Measurements from ENCODE around the gene DOCK1.
"Not testable (repeated sequence)": the region's sequence is repeated elsewhere in the genome, so short reads cannot be mapped to it uniquely, and the experiment has no call there.

DOCK1 gene

DNA sequence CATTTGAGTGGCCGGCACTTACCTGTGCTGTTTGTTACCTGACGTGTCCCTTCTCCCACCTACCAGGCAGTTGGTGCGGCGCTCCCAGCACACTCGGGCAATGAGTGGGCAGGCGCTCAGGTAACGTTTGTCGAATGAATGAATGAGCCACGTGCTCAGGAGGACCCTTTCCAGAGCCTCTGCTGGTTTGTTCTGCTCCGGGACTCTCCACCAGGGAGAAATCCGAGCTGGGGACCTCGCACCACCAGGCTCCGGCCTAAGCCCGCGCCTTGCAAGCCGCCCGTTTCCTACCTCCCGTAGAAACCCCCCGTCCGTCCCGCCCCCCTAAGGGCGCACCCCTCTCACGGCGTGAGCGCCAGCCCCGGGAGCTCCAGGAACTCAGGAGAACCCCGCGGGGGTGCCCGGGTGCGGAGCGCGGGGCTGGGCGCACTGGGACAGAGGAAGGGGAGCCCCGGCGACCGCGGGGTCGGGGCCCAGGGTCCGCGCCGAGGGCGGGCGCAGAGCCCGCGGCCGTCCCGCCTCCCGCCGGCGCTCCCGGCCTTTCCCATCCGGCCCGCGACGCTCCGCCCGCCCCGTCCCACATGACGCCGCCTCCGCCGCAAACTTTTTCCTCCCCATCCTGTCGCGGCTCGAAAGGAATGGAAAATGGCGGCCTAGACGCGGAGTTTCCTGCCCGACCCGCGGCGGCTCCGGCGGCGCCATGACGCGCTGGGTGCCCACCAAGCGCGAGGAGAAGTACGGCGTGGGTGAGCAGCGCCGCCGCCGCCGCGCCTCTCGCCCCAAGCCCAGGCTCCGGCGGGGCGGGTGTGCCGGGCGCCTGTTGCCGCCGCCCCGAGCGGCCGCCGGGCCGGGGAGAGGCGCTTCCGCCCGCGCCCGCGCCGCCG lies at the start of gene DOCK1:
DOCK1 (plus strand) TSS at position 611 of the 884 bp plus-strand sequence; CDS start at position 701, 90 bp downstream.
- FAIRE-seq = no peak
- DNase-seq (ENCODE audit: insufficient read length, low spot score) = peak; percentile 74
- TF ChIP-seq POLR2A (IDR thresholded peaks at IDR 0.05; ENCODE audit: low read depth, low read length) = peak; percentile 54; the same call in 1 of the 2 replicates

DNA sequence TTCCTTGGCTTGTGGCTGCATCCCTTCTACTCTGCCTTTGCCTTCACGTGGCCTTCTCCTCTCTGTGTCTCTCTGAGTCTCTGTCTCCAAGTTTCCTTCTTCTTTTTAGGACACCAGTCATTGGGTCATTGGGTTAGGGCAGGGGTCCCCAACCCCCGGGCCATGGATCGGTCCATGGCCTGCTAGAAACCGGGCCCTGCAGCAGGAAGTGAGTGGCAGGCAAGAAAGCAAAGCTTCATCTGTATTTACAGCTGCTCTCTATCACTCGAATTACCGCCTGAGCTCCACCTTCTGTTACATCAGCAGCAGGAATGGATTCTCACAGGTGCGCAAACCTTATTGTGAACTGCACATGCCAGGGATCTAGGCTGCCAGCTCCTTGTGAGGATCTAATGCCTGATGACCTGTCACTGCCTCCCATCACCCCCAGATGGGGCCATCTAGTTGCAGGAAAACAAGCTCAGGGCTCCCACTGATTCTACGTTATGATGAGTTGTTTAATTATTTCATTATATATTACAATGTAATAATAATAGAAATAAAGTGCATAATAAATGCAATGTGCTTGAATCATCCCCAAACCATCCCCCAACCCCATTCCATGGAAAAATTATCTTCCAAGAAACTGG lies 47.9 kb upstream of the DOCK1 start:
- FAIRE-seq = no peak
- TF ChIP-seq POLR2A (IDR thresholded peaks at IDR 0.05; ENCODE audit: low read depth, low read length) = no peak
- no peak for DNase-seq (ENCODE audit: insufficient read length, low spot score)

DNA sequence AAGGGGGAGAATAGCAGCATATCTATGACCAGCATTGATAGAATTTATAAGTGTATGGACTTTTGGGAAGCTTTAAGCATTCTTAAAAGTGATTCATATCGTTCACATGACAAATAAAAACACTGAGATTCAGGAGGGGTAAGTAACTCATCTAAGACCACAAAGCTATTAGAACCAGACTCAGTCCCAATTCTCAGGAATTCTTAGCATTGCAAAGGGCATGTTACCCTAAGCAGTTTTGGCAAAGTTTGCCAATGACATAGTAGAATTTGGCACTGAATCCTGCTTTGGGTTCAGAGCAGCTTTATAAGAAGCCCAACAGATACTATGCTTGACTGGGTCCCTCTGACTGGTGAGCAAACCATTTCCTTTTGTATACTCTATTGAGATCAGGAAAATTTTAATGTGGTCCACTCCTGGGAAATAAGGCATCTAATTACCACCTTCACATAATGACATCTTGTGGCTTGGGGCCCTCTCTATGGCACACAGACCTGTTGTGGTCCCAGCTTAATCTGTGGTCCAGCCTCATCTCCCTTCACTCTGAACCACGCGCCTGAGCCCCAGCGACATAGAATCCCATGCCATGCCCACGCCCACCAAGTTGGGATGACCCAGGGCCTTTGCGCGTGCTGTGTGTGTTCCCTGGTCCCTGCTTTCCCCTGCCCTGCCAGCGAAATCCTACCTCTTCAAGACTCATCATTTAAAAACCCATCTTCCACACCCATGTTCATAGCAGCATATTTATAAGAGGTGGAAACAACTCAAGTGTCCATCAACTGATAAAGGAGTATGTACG lies 37.5 kb upstream of the DOCK1 start:
- DNase-seq (ENCODE audit: insufficient read length, low spot score) (peak; percentile 17), FAIRE-seq (peak; percentile 6)
- no peak for TF ChIP-seq POLR2A (IDR thresholded peaks at IDR 0.05; ENCODE audit: low read depth, low read length)

DNA sequence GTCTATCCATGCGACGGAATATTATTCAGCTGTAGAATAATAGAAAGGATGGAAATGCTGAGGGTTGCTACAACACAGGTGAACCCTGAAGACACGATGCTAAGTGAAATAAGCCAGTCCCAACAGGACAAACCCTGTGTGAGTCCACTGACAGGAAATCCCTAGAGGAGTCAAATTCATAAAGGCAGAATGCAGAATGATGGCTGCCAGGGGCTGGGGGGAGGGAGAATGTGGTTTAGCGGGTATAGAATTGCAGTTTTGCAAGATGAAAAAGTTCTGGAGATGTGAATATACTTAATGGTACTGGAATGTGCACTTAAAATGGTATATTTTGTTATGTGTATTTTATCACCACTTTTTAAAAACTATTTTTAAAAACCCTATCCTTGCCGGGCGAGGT lies 36.9 kb upstream of the DOCK1 start:
- DNase-seq (ENCODE audit: insufficient read length, low spot score) (no peak), FAIRE-seq (no peak)
- TF ChIP-seq POLR2A (IDR thresholded peaks at IDR 0.05; ENCODE audit: low read depth, low read length) = no peak

DNA sequence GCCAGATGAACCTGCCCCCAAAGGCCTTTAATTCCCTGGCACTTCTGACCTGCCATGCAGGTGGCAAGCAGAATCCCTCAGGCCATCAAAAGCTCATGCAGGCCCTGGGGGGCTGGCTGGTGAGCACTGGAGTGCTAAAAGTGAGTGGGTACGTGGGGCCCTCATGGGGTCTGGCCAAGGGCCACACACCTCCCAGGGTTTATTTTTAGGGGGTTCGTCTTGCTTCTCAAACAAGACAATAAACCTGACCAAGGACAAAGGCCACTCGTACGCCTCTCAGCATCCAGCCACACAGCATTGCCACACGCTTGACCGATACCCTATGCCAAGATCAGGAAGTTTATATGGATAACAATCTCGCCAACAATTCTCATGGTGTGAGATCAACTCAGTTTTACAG lies 33.1 kb upstream of the DOCK1 start:
- no peak for TF ChIP-seq POLR2A (IDR thresholded peaks at IDR 0.05; ENCODE audit: low read depth, low read length)
- DNase-seq (ENCODE audit: insufficient read length, low spot score) = no peak
- no peak for FAIRE-seq

DNA sequence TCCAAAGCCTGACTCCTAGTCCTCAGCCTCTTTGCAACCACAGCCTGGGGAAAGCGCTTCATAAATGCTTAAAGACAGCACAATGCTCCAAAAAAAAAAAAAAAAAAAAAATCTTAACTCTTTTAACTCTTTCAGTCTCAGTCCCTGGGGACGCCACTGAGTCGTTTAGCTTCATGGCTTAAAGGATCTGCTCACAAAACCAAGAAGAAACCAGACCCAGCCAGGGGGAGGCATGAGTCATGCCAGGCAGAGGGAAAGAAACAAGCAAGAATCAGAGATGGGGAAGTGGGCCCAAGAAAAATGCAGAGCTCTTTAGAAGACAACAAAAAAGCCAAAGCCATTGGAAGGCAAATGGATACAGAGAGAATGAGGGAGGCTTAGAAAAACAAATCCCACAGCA lies 32.5 kb upstream of the DOCK1 start:
- no peak for TF ChIP-seq POLR2A (IDR thresholded peaks at IDR 0.05; ENCODE audit: low read depth, low read length)

DNA sequence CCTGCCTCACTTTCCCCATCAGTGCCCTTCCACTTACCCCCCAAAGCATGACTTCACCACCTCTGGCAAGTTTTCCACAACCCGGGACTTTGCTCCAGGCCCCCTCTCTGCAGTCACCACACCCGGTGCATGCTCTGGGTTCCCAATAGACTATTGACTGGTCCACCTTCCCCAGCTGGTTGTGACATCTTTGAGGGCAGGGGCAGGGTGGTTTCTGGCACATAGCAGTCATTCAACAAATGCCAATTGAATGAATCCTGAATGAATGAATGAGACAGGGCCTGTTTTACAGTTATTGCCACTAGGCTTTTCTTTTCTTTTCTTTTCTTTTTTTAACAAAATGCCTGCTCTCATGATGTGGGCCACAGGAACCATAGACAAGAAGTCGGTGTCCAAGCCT lies 28.8 kb upstream of the DOCK1 start:
- FAIRE-seq = no peak
- no peak for TF ChIP-seq POLR2A (IDR thresholded peaks at IDR 0.05; ENCODE audit: low read depth, low read length)
- no peak for DNase-seq (ENCODE audit: insufficient read length, low spot score)

More for the DNA sequence above, 32.5 kb upstream of the DOCK1 start:
- FAIRE-seq = no peak
- peak; percentile 5 for DNase-seq (ENCODE audit: insufficient read length, low spot score)

DNA sequence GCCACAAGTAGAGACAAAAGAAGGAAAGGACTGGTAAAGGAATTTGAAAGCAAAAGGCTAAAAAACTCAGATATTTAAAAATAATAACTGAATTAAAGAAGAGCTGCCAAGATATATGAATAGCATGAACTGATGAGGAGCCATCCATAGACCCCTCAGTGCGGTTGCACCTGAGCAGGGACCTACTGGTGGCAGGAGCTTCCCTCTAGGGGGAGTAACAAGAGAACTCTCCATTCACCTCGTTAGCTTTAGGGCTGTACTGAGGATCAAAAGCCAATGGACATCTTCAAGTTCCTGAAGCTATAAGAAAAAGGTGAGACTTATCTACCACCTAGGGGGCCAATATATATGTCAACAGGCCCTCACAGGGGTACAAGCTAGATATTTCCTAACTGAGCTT lies 27.8 kb upstream of the DOCK1 start:
- no peak for FAIRE-seq
- DNase-seq (ENCODE audit: insufficient read length, low spot score) = no peak

DNA sequence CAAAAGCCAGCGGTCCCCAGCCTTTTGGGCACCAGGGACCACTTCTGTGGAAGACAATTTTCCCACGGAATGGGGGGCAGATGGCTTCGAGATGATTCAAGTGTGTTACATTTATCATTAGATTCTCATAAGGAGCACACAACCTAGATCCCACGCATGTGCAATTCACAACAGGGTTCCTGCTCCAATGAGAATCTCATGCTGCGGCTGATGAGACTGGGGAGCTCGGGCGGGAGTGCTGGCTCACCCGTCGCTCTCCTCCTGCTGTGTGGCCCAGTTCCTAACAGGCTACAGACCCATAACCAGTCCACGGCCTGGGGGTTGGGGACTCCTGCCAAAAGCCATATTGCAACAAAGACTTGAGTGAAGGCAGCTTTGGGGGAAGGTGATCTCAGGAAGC lies 26.6 kb upstream of the DOCK1 start:
- no peak for FAIRE-seq
- no peak for TF ChIP-seq POLR2A (IDR thresholded peaks at IDR 0.05; ENCODE audit: low read depth, low read length)
- no peak for DNase-seq (ENCODE audit: insufficient read length, low spot score)

More for the DNA sequence above, 27.8 kb upstream of the DOCK1 start:
- no peak for TF ChIP-seq POLR2A (IDR thresholded peaks at IDR 0.05; ENCODE audit: low read depth, low read length)

DNA sequence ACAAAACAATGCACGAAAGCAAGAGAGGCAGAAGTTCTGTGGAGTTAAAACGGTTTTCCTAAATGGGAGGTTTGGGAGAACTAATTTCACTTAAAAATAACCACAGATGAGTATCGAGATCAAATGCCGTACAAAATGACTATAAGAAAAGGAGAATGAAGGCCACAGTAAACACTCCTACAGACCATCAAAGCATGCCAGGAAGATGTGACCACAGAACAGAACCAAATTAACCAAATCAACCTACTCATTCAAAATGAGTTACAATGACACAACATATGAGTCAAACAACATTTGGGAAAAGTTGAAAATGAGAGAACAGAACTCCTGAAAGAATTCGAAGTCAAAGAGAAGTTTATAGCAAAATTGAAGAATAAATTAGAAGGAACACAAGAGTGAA lies 24.3 kb upstream of the DOCK1 start:
- FAIRE-seq = no peak
- no peak for DNase-seq (ENCODE audit: insufficient read length, low spot score)
- no peak for TF ChIP-seq POLR2A (IDR thresholded peaks at IDR 0.05; ENCODE audit: low read depth, low read length)

DNA sequence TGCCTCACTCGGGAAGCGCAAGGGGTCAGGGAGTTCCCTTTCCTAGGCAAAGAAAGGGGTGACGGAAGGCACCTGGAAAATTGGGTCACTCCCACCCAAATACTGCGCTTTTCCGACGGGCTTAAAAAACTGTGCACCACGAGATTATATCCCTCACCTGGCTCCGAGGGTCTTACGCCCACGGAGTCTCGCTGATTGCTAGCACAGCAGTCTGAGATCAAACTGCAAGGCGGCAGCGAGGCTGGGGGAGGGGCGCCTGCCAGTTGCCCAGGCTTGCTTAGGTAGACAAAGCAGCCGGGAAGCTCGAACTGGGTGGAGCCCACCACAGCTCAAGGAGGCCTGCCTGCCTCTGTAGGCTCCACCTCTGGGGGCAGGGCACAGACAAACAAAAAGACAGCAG lies 23.2 kb upstream of the DOCK1 start:
- DNase-seq (ENCODE audit: insufficient read length, low spot score); FAIRE-seq: not testable (repeated sequence)

DNA sequence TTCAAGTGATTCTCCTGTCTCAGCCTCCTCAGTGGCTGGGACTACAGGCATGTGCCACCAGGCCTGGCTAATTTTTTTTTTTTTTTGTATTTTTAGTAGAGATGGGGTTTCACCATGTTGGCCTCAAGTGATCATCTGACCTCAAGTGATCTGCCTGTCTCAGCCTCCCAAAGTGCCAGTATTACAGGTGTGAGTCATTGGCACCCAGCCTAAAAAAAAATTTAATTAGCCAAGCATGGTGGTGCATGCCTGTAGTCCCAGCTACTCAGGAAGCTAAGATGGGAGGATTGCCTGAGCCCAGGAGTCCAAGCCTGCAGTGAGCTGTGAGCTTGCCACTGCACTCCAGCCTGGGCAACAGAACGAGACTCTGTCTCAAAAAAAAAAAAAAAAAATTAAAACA lies 16.8 kb upstream of the DOCK1 start:
- not testable (repeated sequence) for FAIRE-seq

DNA sequence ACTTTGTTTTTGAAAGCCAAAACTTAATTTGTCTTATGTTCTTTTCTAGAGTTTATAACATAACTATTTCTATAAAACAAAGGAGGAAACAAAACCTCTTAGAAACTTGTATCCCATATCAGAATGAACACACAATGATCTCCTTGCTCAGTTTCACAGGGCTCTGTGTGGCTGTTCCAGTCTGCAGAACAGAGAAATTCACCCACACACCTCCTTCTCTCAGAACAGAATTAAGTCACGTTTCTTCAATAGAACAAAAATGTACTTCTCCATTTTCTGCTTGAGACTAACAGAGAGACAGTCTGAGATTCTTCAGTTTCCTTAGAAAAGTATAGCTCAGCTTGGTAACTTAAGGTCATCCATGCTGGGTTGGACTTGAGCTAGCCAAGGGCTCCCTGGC lies 15.8 kb upstream of the DOCK1 start:
- no peak for FAIRE-seq
- no peak for DNase-seq (ENCODE audit: insufficient read length, low spot score)
- TF ChIP-seq POLR2A (IDR thresholded peaks at IDR 0.05; ENCODE audit: low read depth, low read length) = no peak

More for the DNA sequence above, 16.8 kb upstream of the DOCK1 start:
- DNase-seq (ENCODE audit: insufficient read length, low spot score) = not testable (repeated sequence)

DNA sequence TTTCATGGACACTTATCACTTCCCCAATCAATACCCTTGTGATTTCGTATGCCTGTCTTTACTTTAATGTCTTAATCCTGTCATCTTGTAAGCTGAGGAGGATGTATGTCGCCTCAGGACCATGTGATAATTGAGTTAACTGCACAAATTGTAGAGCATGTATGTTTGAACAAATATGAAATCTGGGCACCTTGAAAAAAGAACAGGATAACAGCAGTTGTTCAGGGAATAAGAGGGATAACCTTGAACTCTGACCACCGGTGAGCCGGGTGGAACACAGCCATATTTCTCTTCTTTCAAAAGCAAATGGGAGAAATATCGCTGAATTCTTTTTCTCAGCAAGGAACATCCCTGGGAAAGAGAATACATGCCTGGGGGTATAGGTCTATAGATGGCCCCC lies 14.4 kb upstream of the DOCK1 start:
- not testable (repeated sequence) for FAIRE-seq; DNase-seq (ENCODE audit: insufficient read length, low spot score)

Data from H54 (cell line).